D721Med (cell line): Measurements from ENCODE around the gene FGF22.

ENCODE experiments used
- DNase-seq: peaks from one replicate; pipeline ENCODE4 v3.0.0; 2011; ENCODE audit warnings: low spot score; ENCODE audit not compliant: insufficient read length
- FAIRE-seq: peaks from 2 replicates; lab custom pipeline; 2011; peaks lifted over from hg19 to GRCh38; lab: Jason Lieb, UNC
- CTCF ChIP-seq: IDR thresholded peaks from 2 replicates; pipeline ENCODE4 v1.5.1; 2012; ENCODE audit warnings: mild to moderate bottlenecking, control low read depth; ENCODE audit not compliant: insufficient read depth; ENCODE audit errors: missing control alignments

Gene FGF22

GRCh38 chr19:658059-658839, 18.6 kb downstream of the FGF22 start:
- no peak for TF ChIP-seq CTCF
- FAIRE-seq (no peak), DNase-seq (no peak)

- DNase-seq (no peak), FAIRE-seq (no peak)
- TF ChIP-seq CTCF: no peak
Observed at GRCh38 chr19:658916-659839, 19.5 kb downstream of the FGF22 start.

- FAIRE-seq: no peak
Observed at GRCh38 chr19:660793-661426, 21.2 kb downstream of the FGF22 start.

GRCh38 chr19:661427-662196, 21.9 kb downstream of the FGF22 start:
- no peak for DNase-seq

More at GRCh38 chr19:660793-661426, 21.2 kb downstream of the FGF22 start:
- TF ChIP-seq CTCF: no peak
- no peak for DNase-seq

GRCh38 chr19:662207-662961, 22.7 kb downstream of the FGF22 start:
- TF ChIP-seq CTCF: no peak
- FAIRE-seq (no peak), DNase-seq (no peak)

More at GRCh38 chr19:661427-662196, 21.9 kb downstream of the FGF22 start:
- no peak for TF ChIP-seq CTCF
- FAIRE-seq: no peak
